GM23338 (cell line): ENCODE measurements around the gene CARTPT. TPM values are rescaled to one million over a fixed set of nuclear protein-coding genes. Genes with fewer than 3 reads are reported as not detected.

ENCODE experiments used
- ATAC-seq: fragments of 200-7000 bp; cut with Tn5 transposase; 3 replicates; pipeline ENCODE4 v1.9.1; 2020
- DNase-seq: peaks from one replicate; pipeline ENCODE4 v3.0.0-alpha.2; 2015; ENCODE audit warnings: low spot score
- H2AFZ ChIP-seq: fragments of 200-600 bp; sonication (generic); 2 replicates; pipeline ENCODE4 v1.8.0; 2016; ENCODE audit warnings: antibody characterized with exemption, mild to moderate bottlenecking, moderate library complexity
- H3F3A ChIP-seq: fragments of 200-600 bp; sonication (generic); replicated peaks from 2 replicates; pipeline ENCODE4 v1.8.0; 2017; ENCODE audit warnings: antibody characterized with exemption, mixed run types, low read depth
- H3K27ac ChIP-seq: fragments of 200-600 bp; sonication (generic); 2 replicates; pipeline ENCODE4 v1.6.1; 2016; ENCODE audit warnings: low read depth
- H3K27me3 ChIP-seq: fragments of 200-600 bp; sonication (generic); 2 replicates; pipeline ENCODE4 v1.8.0; 2016; ENCODE audit warnings: mild to moderate bottlenecking, mixed run types, moderate library complexity; ENCODE audit not compliant: insufficient read depth
- H3K36me3 ChIP-seq: fragments of 200-600 bp; sonication (generic); 2 replicates; pipeline ENCODE4 v1.8.0; 2016; ENCODE audit warnings: mild to moderate bottlenecking; ENCODE audit not compliant: insufficient read depth
- H3K4me1 ChIP-seq: fragments of 200-600 bp; sonication (generic); 2 replicates; pipeline ENCODE4 v1.8.0; 2016; ENCODE audit warnings: mild to moderate bottlenecking, moderate library complexity; ENCODE audit not compliant: insufficient read depth
- H3K4me2 ChIP-seq: fragments of 200-600 bp; sonication (generic); 2 replicates; pipeline ENCODE4 v1.7.1; 2017; ENCODE audit warnings: mixed run types
- H3K4me3 ChIP-seq: fragments of 200-600 bp; sonication (generic); 2 replicates; pipeline ENCODE4 v1.6.1; 2016; ENCODE audit warnings: mixed run types
- H3K79me2 ChIP-seq: fragments of 200-600 bp; sonication (generic); replicated peaks from 2 replicates; pipeline ENCODE4 v1.8.0; 2017; ENCODE audit warnings: mild to moderate bottlenecking; ENCODE audit not compliant: insufficient read depth
- H3K9me2 ChIP-seq: fragments of 200-600 bp; sonication (generic); 2 replicates; pipeline ENCODE4 v1.8.0; 2017; ENCODE audit not compliant: insufficient read depth
- H4K20me1 ChIP-seq: fragments of 200-600 bp; sonication (generic); replicated peaks from 2 replicates; pipeline ENCODE4 v1.8.0; 2017; ENCODE audit warnings: mild to moderate bottlenecking; ENCODE audit not compliant: insufficient read depth
- H3K27ac Mint-ChIP-seq: 2 replicates; pipeline ENCODE4 v1.8.0; 2020; ENCODE audit warnings: inconsistent platforms, mild to moderate bottlenecking, moderate library complexity, mixed read lengths
- H3K27me3 Mint-ChIP-seq: 3 replicates; pipeline ENCODE4 v1.8.0; 2022; ENCODE audit warnings: low read depth, mild to moderate bottlenecking, moderate library complexity, mixed read lengths, inconsistent platforms; ENCODE audit not compliant: insufficient read depth, poor library complexity
- H3K36me3 Mint-ChIP-seq: 3 replicates; pipeline ENCODE4 v1.8.0; 2021; ENCODE audit warnings: low read depth, mild to moderate bottlenecking, inconsistent platforms, moderate library complexity, mixed read lengths
- H3K4me1 Mint-ChIP-seq: 3 replicates; pipeline ENCODE4 v1.8.0; 2020; ENCODE audit warnings: mild to moderate bottlenecking, inconsistent platforms, mixed read lengths
- H3K4me3 Mint-ChIP-seq: 3 replicates; pipeline ENCODE4 v1.8.0; 2021; ENCODE audit warnings: moderate library complexity, mild to moderate bottlenecking, inconsistent platforms, mixed read lengths
- H3K9me3 Mint-ChIP-seq: 3 replicates; pipeline ENCODE4 v1.8.0; 2020; ENCODE audit warnings: moderate library complexity, mild to moderate bottlenecking, inconsistent platforms, mixed read lengths
- CREB1 ChIP-seq: fragments of 250-450 bp; sonication (Bioruptor Pico); IDR thresholded peaks from 2 replicates; pipeline ENCODE4 v1.5.0; 2020; ENCODE audit warnings: low read depth, mild to moderate bottlenecking, moderate library complexity
- EZH2 ChIP-seq: fragments of 200-600 bp; sonication (generic); IDR thresholded peaks from one replicate; pipeline ENCODE4 v1.8.0; 2017; ENCODE audit warnings: antibody characterized with exemption, mild to moderate bottlenecking, low read depth; ENCODE audit not compliant: unreplicated experiment
- EZH2phosphoT487 ChIP-seq: fragments of 200-600 bp; sonication (generic); IDR thresholded peaks from one replicate; pipeline ENCODE4 v1.8.1; 2018; ENCODE audit warnings: antibody characterized with exemption; ENCODE audit not compliant: unreplicated experiment
- JUNB ChIP-seq: IDR thresholded peaks from one replicate; pipeline ENCODE4 v1.6.1; 2016; ENCODE audit warnings: antibody characterized with exemption; ENCODE audit not compliant: unreplicated experiment
- NANOG ChIP-seq: IDR thresholded peaks from 2 replicates; pipeline ENCODE4 v1.6.1; 2016; ENCODE audit warnings: antibody characterized with exemption, borderline replicate concordance
- ZNF114 ChIP-seq: fragments of 250-450 bp; sonication (Bioruptor Pico); IDR thresholded peaks from 2 replicates; pipeline ENCODE4 v1.5.0; 2020; ENCODE audit warnings: mild to moderate bottlenecking, moderate library complexity
- ZNF331 ChIP-seq: fragments of 250-450 bp; sonication (Bioruptor Pico); IDR thresholded peaks from 2 replicates; pipeline ENCODE4 v1.5.0; 2020; ENCODE audit warnings: low read depth, mild to moderate bottlenecking, moderate library complexity
- polyA plus RNA-seq: library from polyadenylated mRNA; unstranded; fragments of >200 nt; fragmentation: Nextera tagmentation; extraction: Ambion mirVana; gene quantifications from 2 replicates; pipeline ENCODE4 v1.2.1, GENCODE V29; 2016
- total RNA-seq: library from RNA; depleted of rRNA; stranded (reverse); fragments of >200 nt; shearing (Covaris generic); gene quantifications from 2 replicates; pipeline ENCODE4 v1.2.3, GENCODE V29; 2014
- TF ChIP-seq, protein P1 (sequence below): IDR thresholded peaks from one replicate; pipeline ENCODE4 v1.6.1; 2018; ENCODE audit warnings: antibody characterized with exemption; ENCODE audit not compliant: unreplicated experiment
- TF ChIP-seq, protein P2 (sequence below): IDR thresholded peaks from 2 replicates; pipeline ENCODE4 v1.6.1; 2016; ENCODE audit warnings: antibody characterized with exemption
- TF ChIP-seq, protein P3 (sequence below): fragments of 250-450 bp; sonication (Bioruptor Pico); IDR thresholded peaks from 2 replicates; pipeline ENCODE4 v1.5.0; 2020; ENCODE audit warnings: mild to moderate bottlenecking, moderate library complexity

Gene CARTPT
- total and polyA plus RNA-seq, 2 experiments from 2014 or later = not detected

DNA sequence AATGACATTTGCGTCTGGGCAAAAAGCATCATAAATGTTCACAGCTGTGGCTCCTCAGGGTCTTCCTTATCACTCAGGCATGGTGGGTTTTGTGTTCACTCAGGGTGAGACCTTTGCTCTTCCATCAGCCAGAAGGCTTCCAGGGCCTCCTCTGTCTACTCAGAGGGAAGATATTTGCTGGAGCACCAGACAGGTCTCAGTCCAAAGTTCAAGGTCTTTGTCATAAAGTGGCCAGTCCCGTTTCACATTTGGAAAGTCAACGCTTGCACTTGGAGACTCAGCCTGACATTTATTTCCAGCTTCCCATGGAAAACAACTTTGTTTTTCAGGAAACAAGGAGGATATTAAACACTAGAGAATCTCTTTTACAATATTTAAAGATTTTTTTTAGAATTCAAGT is 12.2 kb upstream of the CARTPT start (continued):
- TF ChIP-seq ZNF331 (CRISPR knock-in tag) = no peak
- TF ChIP-seq, protein P1, sequence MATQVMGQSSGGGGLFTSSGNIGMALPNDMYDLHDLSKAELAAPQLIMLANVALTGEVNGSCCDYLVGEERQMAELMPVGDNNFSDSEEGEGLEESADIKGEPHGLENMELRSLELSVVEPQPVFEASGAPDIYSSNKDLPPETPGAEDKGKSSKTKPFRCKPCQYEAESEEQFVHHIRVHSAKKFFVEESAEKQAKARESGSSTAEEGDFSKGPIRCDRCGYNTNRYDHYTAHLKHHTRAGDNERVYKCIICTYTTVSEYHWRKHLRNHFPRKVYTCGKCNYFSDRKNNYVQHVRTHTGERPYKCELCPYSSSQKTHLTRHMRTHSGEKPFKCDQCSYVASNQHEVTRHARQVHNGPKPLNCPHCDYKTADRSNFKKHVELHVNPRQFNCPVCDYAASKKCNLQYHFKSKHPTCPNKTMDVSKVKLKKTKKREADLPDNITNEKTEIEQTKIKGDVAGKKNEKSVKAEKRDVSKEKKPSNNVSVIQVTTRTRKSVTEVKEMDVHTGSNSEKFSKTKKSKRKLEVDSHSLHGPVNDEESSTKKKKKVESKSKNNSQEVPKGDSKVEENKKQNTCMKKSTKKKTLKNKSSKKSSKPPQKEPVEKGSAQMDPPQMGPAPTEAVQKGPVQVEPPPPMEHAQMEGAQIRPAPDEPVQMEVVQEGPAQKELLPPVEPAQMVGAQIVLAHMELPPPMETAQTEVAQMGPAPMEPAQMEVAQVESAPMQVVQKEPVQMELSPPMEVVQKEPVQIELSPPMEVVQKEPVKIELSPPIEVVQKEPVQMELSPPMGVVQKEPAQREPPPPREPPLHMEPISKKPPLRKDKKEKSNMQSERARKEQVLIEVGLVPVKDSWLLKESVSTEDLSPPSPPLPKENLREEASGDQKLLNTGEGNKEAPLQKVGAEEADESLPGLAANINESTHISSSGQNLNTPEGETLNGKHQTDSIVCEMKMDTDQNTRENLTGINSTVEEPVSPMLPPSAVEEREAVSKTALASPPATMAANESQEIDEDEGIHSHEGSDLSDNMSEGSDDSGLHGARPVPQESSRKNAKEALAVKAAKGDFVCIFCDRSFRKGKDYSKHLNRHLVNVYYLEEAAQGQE = no peak

DNA sequence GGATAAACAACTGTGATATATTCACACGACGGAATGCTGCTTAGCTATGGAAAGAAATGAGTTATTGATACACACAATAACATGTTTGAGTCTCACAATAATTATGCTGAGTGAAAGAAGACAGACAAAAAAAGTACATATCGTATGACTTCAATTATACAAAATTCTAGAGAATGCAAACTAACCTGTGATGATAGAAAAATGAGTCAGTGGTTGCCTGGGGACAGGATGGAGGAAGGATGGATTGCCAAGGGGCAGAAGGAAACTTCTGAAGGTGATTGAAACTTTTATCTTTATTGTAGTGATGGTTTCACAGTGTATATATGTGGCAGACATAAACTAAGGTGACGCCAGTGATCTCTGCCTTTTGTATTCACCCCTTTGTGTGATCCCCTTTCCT is 7.5 kb upstream of the CARTPT start:
- H3F3A ChIP-seq = no peaks in the 10 kb centered on the region

More for the DNA sequence above, 7.5 kb upstream of the CARTPT start:
- no peak overlapping the region for H3K27ac Mint-ChIP-seq
- H3K4me1 Mint-ChIP-seq = no peaks in the 10 kb centered on the region
- Histone ChIP-seq H3K9me2 (no peaks in the 10 kb centered on the region), H3K36me3 (no peaks in the 10 kb centered on the region), H3K4me1 (no peaks in the 10 kb centered on the region), H3K27me3 (peaks cover 5% of the 10 kb centered on the region; the same call in 1 of the 2 replicates), H3K27ac (no peak overlapping the region), H3K79me2 (no peaks in the 10 kb centered on the region), H2AFZ (no peak overlapping the region), H3K4me2 (no peak overlapping the region), H3K4me3 (no peak overlapping the region), H4K20me1 (no peaks in the 10 kb centered on the region)
- DNase-seq = no peak
- ATAC-seq = no peak
- TF ChIP-seq ZNF331 (CRISPR knock-in tag) (no peak), EZH2phosphoT487 (no peak), NANOG (no peak), EZH2 (no peak), ZNF114 (no peak), CREB1 (CRISPR knock-in tag) (no peak), JUNB (no peak)
- TF ChIP-seq, protein P2, sequence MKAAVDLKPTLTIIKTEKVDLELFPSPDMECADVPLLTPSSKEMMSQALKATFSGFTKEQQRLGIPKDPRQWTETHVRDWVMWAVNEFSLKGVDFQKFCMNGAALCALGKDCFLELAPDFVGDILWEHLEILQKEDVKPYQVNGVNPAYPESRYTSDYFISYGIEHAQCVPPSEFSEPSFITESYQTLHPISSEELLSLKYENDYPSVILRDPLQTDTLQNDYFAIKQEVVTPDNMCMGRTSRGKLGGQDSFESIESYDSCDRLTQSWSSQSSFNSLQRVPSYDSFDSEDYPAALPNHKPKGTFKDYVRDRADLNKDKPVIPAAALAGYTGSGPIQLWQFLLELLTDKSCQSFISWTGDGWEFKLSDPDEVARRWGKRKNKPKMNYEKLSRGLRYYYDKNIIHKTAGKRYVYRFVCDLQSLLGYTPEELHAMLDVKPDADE = no peak
- TF ChIP-seq, protein P3, sequence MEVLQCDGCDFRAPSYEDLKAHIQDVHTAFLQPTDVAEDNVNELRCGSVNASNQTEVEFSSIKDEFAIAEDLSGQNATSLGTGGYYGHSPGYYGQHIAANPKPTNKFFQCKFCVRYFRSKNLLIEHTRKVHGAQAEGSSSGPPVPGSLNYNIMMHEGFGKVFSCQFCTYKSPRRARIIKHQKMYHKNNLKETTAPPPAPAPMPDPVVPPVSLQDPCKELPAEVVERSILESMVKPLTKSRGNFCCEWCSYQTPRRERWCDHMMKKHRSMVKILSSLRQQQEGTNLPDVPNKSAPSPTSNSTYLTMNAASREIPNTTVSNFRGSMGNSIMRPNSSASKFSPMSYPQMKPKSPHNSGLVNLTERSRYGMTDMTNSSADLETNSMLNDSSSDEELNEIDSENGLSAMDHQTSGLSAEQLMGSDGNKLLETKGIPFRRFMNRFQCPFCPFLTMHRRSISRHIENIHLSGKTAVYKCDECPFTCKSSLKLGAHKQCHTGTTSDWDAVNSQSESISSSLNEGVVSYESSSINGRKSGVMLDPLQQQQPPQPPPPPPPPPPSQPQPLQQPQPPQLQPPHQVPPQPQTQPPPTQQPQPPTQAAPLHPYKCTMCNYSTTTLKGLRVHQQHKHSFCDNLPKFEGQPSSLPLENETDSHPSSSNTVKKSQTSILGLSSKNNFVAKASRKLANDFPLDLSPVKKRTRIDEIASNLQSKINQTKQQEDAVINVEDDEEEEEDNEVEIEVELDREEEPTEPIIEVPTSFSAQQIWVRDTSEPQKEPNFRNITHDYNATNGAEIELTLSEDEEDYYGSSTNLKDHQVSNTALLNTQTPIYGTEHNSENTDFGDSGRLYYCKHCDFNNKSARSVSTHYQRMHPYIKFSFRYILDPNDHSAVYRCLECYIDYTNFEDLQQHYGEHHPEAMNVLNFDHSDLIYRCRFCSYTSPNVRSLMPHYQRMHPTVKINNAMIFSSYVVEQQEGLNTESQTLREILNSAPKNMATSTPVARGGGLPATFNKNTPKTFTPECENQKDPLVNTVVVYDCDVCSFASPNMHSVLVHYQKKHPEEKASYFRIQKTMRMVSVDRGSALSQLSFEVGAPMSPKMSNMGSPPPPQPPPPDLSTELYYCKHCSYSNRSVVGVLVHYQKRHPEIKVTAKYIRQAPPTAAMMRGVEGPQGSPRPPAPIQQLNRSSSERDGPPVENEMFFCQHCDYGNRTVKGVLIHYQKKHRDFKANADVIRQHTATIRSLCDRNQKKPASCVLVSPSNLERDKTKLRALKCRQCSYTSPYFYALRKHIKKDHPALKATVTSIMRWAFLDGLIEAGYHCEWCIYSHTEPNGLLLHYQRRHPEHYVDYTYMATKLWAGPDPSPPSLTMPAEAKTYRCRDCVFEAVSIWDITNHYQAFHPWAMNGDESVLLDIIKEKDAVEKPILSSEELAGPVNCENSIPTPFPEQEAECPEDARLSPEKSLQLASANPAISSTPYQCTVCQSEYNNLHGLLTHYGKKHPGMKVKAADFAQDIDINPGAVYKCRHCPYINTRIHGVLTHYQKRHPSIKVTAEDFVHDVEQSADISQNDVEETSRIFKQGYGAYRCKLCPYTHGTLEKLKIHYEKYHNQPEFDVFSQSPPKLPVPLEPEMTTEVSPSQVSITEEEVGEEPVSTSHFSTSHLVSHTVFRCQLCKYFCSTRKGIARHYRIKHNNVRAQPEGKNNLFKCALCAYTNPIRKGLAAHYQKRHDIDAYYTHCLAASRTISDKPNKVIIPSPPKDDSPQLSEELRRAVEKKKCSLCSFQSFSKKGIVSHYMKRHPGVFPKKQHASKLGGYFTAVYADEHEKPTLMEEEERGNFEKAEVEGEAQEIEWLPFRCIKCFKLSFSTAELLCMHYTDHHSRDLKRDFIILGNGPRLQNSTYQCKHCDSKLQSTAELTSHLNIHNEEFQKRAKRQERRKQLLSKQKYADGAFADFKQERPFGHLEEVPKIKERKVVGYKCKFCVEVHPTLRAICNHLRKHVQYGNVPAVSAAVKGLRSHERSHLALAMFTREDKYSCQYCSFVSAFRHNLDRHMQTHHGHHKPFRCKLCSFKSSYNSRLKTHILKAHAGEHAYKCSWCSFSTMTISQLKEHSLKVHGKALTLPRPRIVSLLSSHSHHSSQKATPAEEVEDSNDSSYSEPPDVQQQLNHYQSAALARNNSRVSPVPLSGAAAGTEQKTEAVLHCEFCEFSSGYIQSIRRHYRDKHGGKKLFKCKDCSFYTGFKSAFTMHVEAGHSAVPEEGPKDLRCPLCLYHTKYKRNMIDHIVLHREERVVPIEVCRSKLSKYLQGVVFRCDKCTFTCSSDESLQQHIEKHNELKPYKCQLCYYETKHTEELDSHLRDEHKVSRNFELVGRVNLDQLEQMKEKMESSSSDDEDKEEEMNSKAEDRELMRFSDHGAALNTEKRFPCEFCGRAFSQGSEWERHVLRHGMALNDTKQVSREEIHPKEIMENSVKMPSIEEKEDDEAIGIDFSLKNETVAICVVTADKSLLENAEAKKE (CRISPR knock-in tag) = no peak
- H3K36me3 Mint-ChIP-seq = no peaks in the 10 kb centered on the region
- H3K27me3 Mint-ChIP-seq = no peaks in the 10 kb centered on the region
- no peaks in the 10 kb centered on the region for H3K9me3 Mint-ChIP-seq
- no peak overlapping the region for H3K4me3 Mint-ChIP-seq
